Kidney tubule cell (primary cell): Measurements from ENCODE around the gene SRRD.
A peak's percentile ranks its signal among the peaks of the same experiment; 100 is the strongest.

Experiments used
- DNase-seq: peaks from one replicate; pipeline ENCODE4 v3.0.0-alpha.2; 2018; ENCODE audit warnings: low spot score

The SRRD gene

GRCh38 chr22:26453216-26453615, 30.5 kb upstream of the SRRD start:
- DNase-seq = no peak

- DNase-seq = no peak
Measured at GRCh38 chr22:26453812-26454500, 29.7 kb upstream of the SRRD start.

- no peak for DNase-seq
Measured at GRCh38 chr22:26457661-26458272, 25.9 kb upstream of the SRRD start.

GRCh38 chr22:26460202-26460601, 23.5 kb upstream of the SRRD start:
- no peak for DNase-seq

- peak; percentile 55 for DNase-seq
Measured at GRCh38 chr22:26461188-26461810, 22.4 kb upstream of the SRRD start.

- no peak for DNase-seq
Measured at GRCh38 chr22:26462051-26462450, 21.6 kb upstream of the SRRD start.

- no peak for DNase-seq
Measured at GRCh38 chr22:26462641-26463040, 21.0 kb upstream of the SRRD start.

- DNase-seq = peak; percentile 52
Measured at GRCh38 chr22:26463101-26463661, 20.5 kb upstream of the SRRD start.

- no peak for DNase-seq
Measured at GRCh38 chr22:26463688-26464087, 20.0 kb upstream of the SRRD start.

GRCh38 chr22:26464312-26464711, 19.4 kb upstream of the SRRD start:
- peak; percentile 39 for DNase-seq

- no peak for DNase-seq
Measured at GRCh38 chr22:26466196-26466595, 17.5 kb upstream of the SRRD start.

- DNase-seq = no peak
Measured at GRCh38 chr22:26470807-26471206, 12.9 kb upstream of the SRRD start.

- peak; percentile 99 for DNase-seq
Measured at GRCh38 chr22:26471522-26471921, 12.2 kb upstream of the SRRD start.

GRCh38 chr22:26474682-26475081, 9.0 kb upstream of the SRRD start:
- DNase-seq = peak; percentile 90

- peak; percentile 65 for DNase-seq
Measured at GRCh38 chr22:26476705-26477340, 6.9 kb upstream of the SRRD start.

GRCh38 chr22:26477341-26477731, 6.3 kb upstream of the SRRD start:
- no peak for DNase-seq

- DNase-seq = no peak
Measured at GRCh38 chr22:26479043-26479791, 4.5 kb upstream of the SRRD start.

GRCh38 chr22:26479792-26480610, 3.7 kb upstream of the SRRD start:
- DNase-seq = peak; percentile 30

GRCh38 chr22:26480611-26480932, 3.1 kb upstream of the SRRD start:
- DNase-seq = no peak

- DNase-seq = no peak
Measured at GRCh38 chr22:26481112-26481693, 2.5 kb upstream of the SRRD start.

GRCh38 chr22:26481694-26482093, 2.0 kb upstream of the SRRD start:
- DNase-seq = no peak
